Thyroid gland (tissue), 4 donors: Measurements from ENCODE around the gene CX3CL1.

Source experiments
- CTCF ChIP-seq, 6 experiments: fragments of 200-600 bp in 3 of 6; fragments of 450-650 bp in 3 of 6; sonication (generic) in 3 of 6; IDR thresholded peaks; one replicate each; pipeline ENCODE4 v1.5.1; 2016 to 2019; ENCODE audit warnings: antibody characterized with exemption in 6 of 6, mild to moderate bottlenecking in 2 of 6, inconsistent platforms in 1 of 6, moderate library complexity in 1 of 6
- POLR2A ChIP-seq, 2 donors: fragments of 450-650 bp; IDR thresholded peaks; one replicate each; pipeline ENCODE4 v1.6.1; 2017; ENCODE audit warnings: antibody characterized with exemption in 2 of 2, mild to moderate bottlenecking in 2 of 2, moderate library complexity in 1 of 2

DNA sequence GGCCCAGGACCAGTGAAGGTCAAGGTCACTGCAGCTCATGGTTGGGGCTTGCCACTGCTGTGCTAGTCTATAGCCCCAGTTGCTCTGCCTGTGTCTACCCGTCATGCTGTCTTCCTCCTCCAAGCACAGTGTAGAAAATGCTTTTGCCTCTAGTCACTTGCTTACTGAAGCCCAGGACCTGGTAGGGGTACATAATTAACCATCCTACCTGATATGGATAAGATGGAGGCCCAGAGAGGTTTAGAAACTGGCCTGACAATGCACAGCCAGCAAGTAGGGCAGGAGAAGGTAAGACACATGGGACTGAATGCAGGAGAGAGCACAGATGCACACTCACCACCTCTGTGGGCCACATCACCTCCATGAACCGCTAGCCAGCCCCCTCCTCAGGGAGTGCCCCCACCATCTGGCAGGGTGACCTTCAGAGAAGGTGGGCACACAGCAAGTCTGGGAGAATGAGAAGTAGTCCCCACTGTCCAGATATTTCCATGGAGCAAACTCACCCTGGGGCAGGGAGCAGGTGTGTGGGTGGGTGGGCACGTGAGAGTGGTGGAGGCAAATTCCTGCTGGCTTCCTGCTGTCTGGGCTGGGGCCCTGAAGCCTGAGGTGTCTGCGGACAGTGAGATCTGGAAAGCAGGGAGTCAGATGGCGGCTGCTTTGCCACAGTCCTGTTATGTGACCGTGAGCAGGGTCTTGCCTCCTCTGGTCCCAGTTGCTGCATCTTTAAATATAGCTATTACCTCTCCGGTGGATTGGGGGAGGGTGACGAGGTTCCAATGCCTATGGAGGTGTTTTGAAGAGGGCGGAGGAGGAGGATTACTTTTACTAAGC, 1.0 kb downstream of the CX3CL1 start:
- no peak for TF ChIP-seq CTCF (IDR thresholded peaks at IDR 0.05)
- TF ChIP-seq POLR2A (IDR thresholded peaks at IDR 0.05) = no peak
